Sigmoid colon (tissue), 4 donors: ENCODE results near the gene KRTAP5-2.
"Not testable (repeated sequence)": the region's sequence is repeated elsewhere in the genome, so short reads cannot be mapped to it uniquely, and the experiment has no call there.

ENCODE experiments used
- CTCF ChIP-seq, 4 experiments: fragments of 450-650 bp in 3 of 4; fragments of 200-600 bp in 1 of 4; IDR thresholded peaks; one replicate each; pipeline ENCODE4 v1.5.1; 2016 to 2019; ENCODE audit warnings: antibody characterized with exemption in 4 of 4, mild to moderate bottlenecking in 3 of 4, moderate library complexity in 2 of 4
- EP300 ChIP-seq, 4 donors: sonication (generic); formaldehyde crosslinking; IDR thresholded peaks; one replicate each; pipeline ENCODE4 v1.6.1; 2017; ENCODE audit warnings: antibody characterized with exemption in 4 of 4
- POLR2A ChIP-seq, 2 donors: fragments of 450-650 bp; IDR thresholded peaks; one replicate each; pipeline ENCODE4 v1.6.1; 2016; ENCODE audit warnings: antibody characterized with exemption in 2 of 2, mild to moderate bottlenecking in 2 of 2, moderate library complexity in 2 of 2

GRCh38 chr11:1584661-1585370, 13.3 kb downstream of the KRTAP5-2 start, which contains the start of gene KRTAP5-1:
- TF ChIP-seq CTCF, EP300, POLR2A (IDR thresholded peaks at IDR 0.05): not testable (repeated sequence)
